GM23338 (cell line): Measurements from ENCODE around the gene TSPAN3. TPM values are rescaled to one million over a fixed set of nuclear protein-coding genes. Genes with fewer than 3 reads are reported as not detected.

Experiments used
- ATAC-seq: fragments of 200-7000 bp; cut with Tn5 transposase; 3 replicates; pipeline ENCODE4 v1.9.1; 2020
- DNase-seq: peaks from one replicate; pipeline ENCODE4 v3.0.0-alpha.2; 2015; ENCODE audit warnings: low spot score
- H2AFZ ChIP-seq: fragments of 200-600 bp; sonication (generic); 2 replicates; pipeline ENCODE4 v1.8.0; 2016; ENCODE audit warnings: antibody characterized with exemption, mild to moderate bottlenecking, moderate library complexity
- H3F3A ChIP-seq: fragments of 200-600 bp; sonication (generic); replicated peaks from 2 replicates; pipeline ENCODE4 v1.8.0; 2017; ENCODE audit warnings: antibody characterized with exemption, mixed run types, low read depth
- H3K27ac ChIP-seq: fragments of 200-600 bp; sonication (generic); 2 replicates; pipeline ENCODE4 v1.6.1; 2016; ENCODE audit warnings: low read depth
- H3K27me3 ChIP-seq: fragments of 200-600 bp; sonication (generic); 2 replicates; pipeline ENCODE4 v1.8.0; 2016; ENCODE audit warnings: mild to moderate bottlenecking, mixed run types, moderate library complexity; ENCODE audit not compliant: insufficient read depth
- H3K36me3 ChIP-seq: fragments of 200-600 bp; sonication (generic); 2 replicates; pipeline ENCODE4 v1.8.0; 2016; ENCODE audit warnings: mild to moderate bottlenecking; ENCODE audit not compliant: insufficient read depth
- H3K4me1 ChIP-seq: fragments of 200-600 bp; sonication (generic); 2 replicates; pipeline ENCODE4 v1.8.0; 2016; ENCODE audit warnings: mild to moderate bottlenecking, moderate library complexity; ENCODE audit not compliant: insufficient read depth
- H3K4me2 ChIP-seq: fragments of 200-600 bp; sonication (generic); 2 replicates; pipeline ENCODE4 v1.7.1; 2017; ENCODE audit warnings: mixed run types
- H3K4me3 ChIP-seq: fragments of 200-600 bp; sonication (generic); 2 replicates; pipeline ENCODE4 v1.6.1; 2016; ENCODE audit warnings: mixed run types
- H3K79me2 ChIP-seq: fragments of 200-600 bp; sonication (generic); replicated peaks from 2 replicates; pipeline ENCODE4 v1.8.0; 2017; ENCODE audit warnings: mild to moderate bottlenecking; ENCODE audit not compliant: insufficient read depth
- H3K9me2 ChIP-seq: fragments of 200-600 bp; sonication (generic); 2 replicates; pipeline ENCODE4 v1.8.0; 2017; ENCODE audit not compliant: insufficient read depth
- H4K20me1 ChIP-seq: fragments of 200-600 bp; sonication (generic); replicated peaks from 2 replicates; pipeline ENCODE4 v1.8.0; 2017; ENCODE audit warnings: mild to moderate bottlenecking; ENCODE audit not compliant: insufficient read depth
- H3K27ac Mint-ChIP-seq: 2 replicates; pipeline ENCODE4 v1.8.0; 2020; ENCODE audit warnings: inconsistent platforms, mild to moderate bottlenecking, moderate library complexity, mixed read lengths
- H3K27me3 Mint-ChIP-seq: 3 replicates; pipeline ENCODE4 v1.8.0; 2022; ENCODE audit warnings: low read depth, mild to moderate bottlenecking, moderate library complexity, mixed read lengths, inconsistent platforms; ENCODE audit not compliant: insufficient read depth, poor library complexity
- H3K36me3 Mint-ChIP-seq: 3 replicates; pipeline ENCODE4 v1.8.0; 2021; ENCODE audit warnings: low read depth, mild to moderate bottlenecking, inconsistent platforms, moderate library complexity, mixed read lengths
- H3K4me1 Mint-ChIP-seq: 3 replicates; pipeline ENCODE4 v1.8.0; 2020; ENCODE audit warnings: mild to moderate bottlenecking, inconsistent platforms, mixed read lengths
- H3K4me3 Mint-ChIP-seq: 3 replicates; pipeline ENCODE4 v1.8.0; 2021; ENCODE audit warnings: moderate library complexity, mild to moderate bottlenecking, inconsistent platforms, mixed read lengths
- H3K9me3 Mint-ChIP-seq: 3 replicates; pipeline ENCODE4 v1.8.0; 2020; ENCODE audit warnings: moderate library complexity, mild to moderate bottlenecking, inconsistent platforms, mixed read lengths
- CREB1 ChIP-seq: fragments of 250-450 bp; sonication (Bioruptor Pico); IDR thresholded peaks from 2 replicates; pipeline ENCODE4 v1.5.0; 2020; ENCODE audit warnings: low read depth, mild to moderate bottlenecking, moderate library complexity
- ETS1 ChIP-seq: IDR thresholded peaks from 2 replicates; pipeline ENCODE4 v1.6.1; 2016; ENCODE audit warnings: antibody characterized with exemption
- EZH2 ChIP-seq: fragments of 200-600 bp; sonication (generic); IDR thresholded peaks from one replicate; pipeline ENCODE4 v1.8.0; 2017; ENCODE audit warnings: antibody characterized with exemption, mild to moderate bottlenecking, low read depth; ENCODE audit not compliant: unreplicated experiment
- EZH2phosphoT487 ChIP-seq: fragments of 200-600 bp; sonication (generic); IDR thresholded peaks from one replicate; pipeline ENCODE4 v1.8.1; 2018; ENCODE audit warnings: antibody characterized with exemption; ENCODE audit not compliant: unreplicated experiment
- JUNB ChIP-seq: IDR thresholded peaks from one replicate; pipeline ENCODE4 v1.6.1; 2016; ENCODE audit warnings: antibody characterized with exemption; ENCODE audit not compliant: unreplicated experiment
- NANOG ChIP-seq: IDR thresholded peaks from 2 replicates; pipeline ENCODE4 v1.6.1; 2016; ENCODE audit warnings: antibody characterized with exemption, borderline replicate concordance
- POLR2AphosphoS5 ChIP-seq: IDR thresholded peaks from 2 replicates; pipeline ENCODE4 v1.6.1; 2016; ENCODE audit warnings: antibody characterized with exemption, low read depth
- REST ChIP-seq: IDR thresholded peaks from one replicate; pipeline ENCODE4 v1.6.1; 2018; ENCODE audit warnings: antibody characterized with exemption; ENCODE audit not compliant: unreplicated experiment
- ZNF114 ChIP-seq: fragments of 250-450 bp; sonication (Bioruptor Pico); IDR thresholded peaks from 2 replicates; pipeline ENCODE4 v1.5.0; 2020; ENCODE audit warnings: mild to moderate bottlenecking, moderate library complexity
- ZNF331 ChIP-seq: fragments of 250-450 bp; sonication (Bioruptor Pico); IDR thresholded peaks from 2 replicates; pipeline ENCODE4 v1.5.0; 2020; ENCODE audit warnings: low read depth, mild to moderate bottlenecking, moderate library complexity
- polyA plus RNA-seq: library from polyadenylated mRNA; unstranded; fragments of >200 nt; fragmentation: Nextera tagmentation; extraction: Ambion mirVana; gene quantifications from 2 replicates; pipeline ENCODE4 v1.2.1, GENCODE V29; 2016
- total RNA-seq: library from RNA; depleted of rRNA; stranded (reverse); fragments of >200 nt; shearing (Covaris generic); gene quantifications from 2 replicates; pipeline ENCODE4 v1.2.3, GENCODE V29; 2014

The TSPAN3 gene
- total and polyA plus RNA-seq, 2 experiments from 2014 or later = 72.5 to 159 TPM

- TF ChIP-seq POLR2AphosphoS5 = no peak
Observed at GRCh38 chr15:77042245-77042919, 28.5 kb downstream of the TSPAN3 start (continued).

GRCh38 chr15:77040673-77041072 lies 30.2 kb downstream of the TSPAN3 start:
- H3K27ac ChIP-seq = no peak overlapping the region
- no peaks in the 10 kb centered on the region for H3K4me1 ChIP-seq
- no peak overlapping the region for H3K4me2 ChIP-seq
- H3K4me1 Mint-ChIP-seq = no peaks in the 10 kb centered on the region; the same call in 2 of the 3 replicates
- H4K20me1 ChIP-seq = peaks cover 5% of the 10 kb centered on the region; the same call in 1 of the 2 replicates
- H3K27me3 ChIP-seq = no peaks in the 10 kb centered on the region
- H3K36me3 Mint-ChIP-seq = peaks cover 66% of the 10 kb centered on the region
- peaks cover 29% of the 10 kb centered on the region for H3K9me3 Mint-ChIP-seq
- no peak overlapping the region for H3K4me3 ChIP-seq
- no peak for DNase-seq
- H3K79me2 ChIP-seq = no peaks in the 10 kb centered on the region
- H3F3A ChIP-seq = no peaks in the 10 kb centered on the region
- no peak for ATAC-seq
- no peak overlapping the region for H3K4me3 Mint-ChIP-seq
- no peaks in the 10 kb centered on the region for H3K9me2 ChIP-seq
- no peak overlapping the region for H3K27ac Mint-ChIP-seq
- TF ChIP-seq ETS1 (no peak), EZH2phosphoT487 (no peak), JUNB (no peak), CREB1 (CRISPR knock-in tag) (no peak)
- H3K27me3 Mint-ChIP-seq = peaks cover 26% of the 10 kb centered on the region
- no peak overlapping the region for H2AFZ ChIP-seq
- no peaks in the 10 kb centered on the region for H3K36me3 ChIP-seq

GRCh38 chr15:77039848-77040247 lies 31.1 kb downstream of the TSPAN3 start:
- no peak overlapping the region for H3K27ac Mint-ChIP-seq
- Histone ChIP-seq H4K20me1 (no peaks in the 10 kb centered on the region), H3K79me2 (no peaks in the 10 kb centered on the region), H3K27me3 (no peaks in the 10 kb centered on the region), H3K36me3 (no peaks in the 10 kb centered on the region), H3K4me1 (no peaks in the 10 kb centered on the region), H3K9me2 (no peaks in the 10 kb centered on the region), H3F3A (no peaks in the 10 kb centered on the region), H3K4me3 (no peak overlapping the region), H2AFZ (no peak overlapping the region), H3K4me2 (no peak overlapping the region), H3K27ac (no peak overlapping the region)
- no peaks in the 10 kb centered on the region; the same call in none of the 3 replicates for H3K4me1 Mint-ChIP-seq
- H3K9me3 Mint-ChIP-seq = peaks cover 29% of the 10 kb centered on the region
- H3K36me3 Mint-ChIP-seq = peaks cover 60% of the 10 kb centered on the region
- H3K4me3 Mint-ChIP-seq = no peak overlapping the region
- DNase-seq = no peak
- ATAC-seq = no peak
- peaks cover 26% of the 10 kb centered on the region for H3K27me3 Mint-ChIP-seq
- TF ChIP-seq EZH2 = no peak
- TF ChIP-seq ZNF331 = no peak
- no peak for TF ChIP-seq NANOG
- TF ChIP-seq ZNF114 (CRISPR knock-in tag) = no peak
- TF ChIP-seq REST = no peak
